ENCODE results near the gene LIPT2.

Gene LIPT2

GRCh38 chr11:74468058-74468457 lies 25.5 kb downstream of the LIPT2 start (continued):
- no peak for TF ChIP-seq TCF4 (CRISPR knock-in tag; IDR thresholded peaks at IDR 0.05; ENCODE audit: borderline replicate concordance)
- no peak for TF ChIP-seq SNAI2 (CRISPR knock-in tag; IDR thresholded peaks at IDR 0.05)

GRCh38 chr11:74466916-74467885 lies 26.3 kb downstream of the LIPT2 start, which contains the start of gene KCNE3:
Gene KCNE3 (minus strand): TSS chr11:74467549. CDS start chr11:74457563, 9,986 bp downstream.
- TF ChIP-seq ESRRG (CRISPR knock-in tag; IDR thresholded peaks at IDR 0.05): no peak
- no peak for TF ChIP-seq ZNF70 (CRISPR knock-in tag; IDR thresholded peaks at IDR 0.05)
- TF ChIP-seq ZNF565 (CRISPR knock-in tag; conservative IDR thresholded peaks at IDR 0.05; ENCODE audit: low read depth): no peak
- no peak for TF ChIP-seq ZNF8 (CRISPR knock-in tag; IDR thresholded peaks at IDR 0.05)
- no peak for TF ChIP-seq ZC3H10 (CRISPR knock-in tag; IDR thresholded peaks at IDR 0.05)
- TF ChIP-seq ISL1 (CRISPR knock-in tag; IDR thresholded peaks at IDR 0.05): no peak
- TF ChIP-seq PPARA (CRISPR knock-in tag; IDR thresholded peaks at IDR 0.05; ENCODE audit: borderline replicate concordance): no peak
- ATAC-seq: no peak

- ATAC-seq: no peak
- no peak for TF ChIP-seq CREB5 (CRISPR knock-in tag; IDR thresholded peaks at IDR 0.05; ENCODE audit: low read depth)
- TF ChIP-seq TOX (CRISPR knock-in tag; IDR thresholded peaks at IDR 0.05; ENCODE audit: borderline replicate concordance): no peak
- TF ChIP-seq TSHZ2 (CRISPR knock-in tag; IDR thresholded peaks at IDR 0.05): no peak
- TF ChIP-seq CSDC2 (CRISPR knock-in tag; IDR thresholded peaks at IDR 0.05): no peak
- no peak for TF ChIP-seq GLIS3 (CRISPR knock-in tag; IDR thresholded peaks at IDR 0.05)
- TF ChIP-seq ZNF70 (CRISPR knock-in tag; IDR thresholded peaks at IDR 0.05): no peak
- TF ChIP-seq ZNF8 (CRISPR knock-in tag; IDR thresholded peaks at IDR 0.05): no peak
- no peak for TF ChIP-seq ZNF565 (CRISPR knock-in tag; conservative IDR thresholded peaks at IDR 0.05; ENCODE audit: low read depth)
- TF ChIP-seq PPARA (CRISPR knock-in tag; IDR thresholded peaks at IDR 0.05; ENCODE audit: borderline replicate concordance): no peak
- TF ChIP-seq ZFP3 (CRISPR knock-in tag; IDR thresholded peaks at IDR 0.05): no peak
- no peak for TF ChIP-seq TCF4 (CRISPR knock-in tag; IDR thresholded peaks at IDR 0.05; ENCODE audit: borderline replicate concordance)
- TF ChIP-seq OSR1 (CRISPR knock-in tag; IDR thresholded peaks at IDR 0.05): no peak
These were observed 28.2 kb downstream of the LIPT2 start for GRCh38 chr11:74465291-74465708.

- no peak for ATAC-seq
- TF ChIP-seq ZFP30 (CRISPR knock-in tag; IDR thresholded peaks at IDR 0.05): no peak
- TF ChIP-seq TSHZ2 (CRISPR knock-in tag; IDR thresholded peaks at IDR 0.05): no peak
- peak; percentile 75; the same call in 1 of the 2 replicates for TF ChIP-seq ZFP3 (CRISPR knock-in tag; IDR thresholded peaks at IDR 0.05)
These were observed 28.8 kb downstream of the LIPT2 start for GRCh38 chr11:74464746-74465145.

- ATAC-seq: no peak
- TF ChIP-seq CREB5 (CRISPR knock-in tag; IDR thresholded peaks at IDR 0.05; ENCODE audit: low read depth): no peak
- TF ChIP-seq TOX (CRISPR knock-in tag; IDR thresholded peaks at IDR 0.05; ENCODE audit: borderline replicate concordance): no peak
- TF ChIP-seq ZC3H10 (CRISPR knock-in tag; IDR thresholded peaks at IDR 0.05): no peak
These were observed 30.3 kb downstream of the LIPT2 start for GRCh38 chr11:74463216-74463615.

All from SK-N-SH treated with all-trans-retinoic acid at 6 μM for 48 hours (cell line).